IPS-18a (cell line): ENCODE data around the gene FNDC4.

Source experiments
- H3K27ac ChIP-seq: one replicate; pipeline ENCODE4 v1.5.1; 2013; ENCODE audit warnings: low read length
- H3K27me3 ChIP-seq: one replicate; pipeline ENCODE4 v1.6.1; 2013; ENCODE audit warnings: mild to moderate bottlenecking, low read length; ENCODE audit not compliant: control insufficient read depth, insufficient read depth
- H3K36me3 ChIP-seq: one replicate; pipeline ENCODE4 v1.6.1; 2013; ENCODE audit warnings: low read depth, low read length; ENCODE audit not compliant: control insufficient read depth
- H3K4me1 ChIP-seq: one replicate; pipeline ENCODE4 v1.6.1; 2013; ENCODE audit warnings: low read depth, low read length; ENCODE audit not compliant: control insufficient read depth
- H3K4me3 ChIP-seq: one replicate; pipeline ENCODE4 v1.5.1; 2013; ENCODE audit warnings: low read length
- H3K9ac ChIP-seq: one replicate; pipeline ENCODE4 v1.6.1; 2013; ENCODE audit warnings: mild to moderate bottlenecking, low read length, moderate library complexity
- H3K9me3 ChIP-seq: one replicate; pipeline ENCODE4 v1.6.1; 2013; ENCODE audit warnings: low read depth, low read length; ENCODE audit not compliant: control insufficient read depth

The FNDC4 gene

GRCh38 chr2:27509326-27509725 is 14.3 kb upstream of the FNDC4 start:
- Histone ChIP-seq H3K9me3 (no peaks in the 10 kb centered on the region), H3K27ac (no peak overlapping the region), H3K9ac (no peak overlapping the region), H3K4me3 (no peak overlapping the region), H3K27me3 (no peaks in the 10 kb centered on the region), H3K36me3 (no peaks in the 10 kb centered on the region), H3K4me1 (no peaks in the 10 kb centered on the region)

DNA sequence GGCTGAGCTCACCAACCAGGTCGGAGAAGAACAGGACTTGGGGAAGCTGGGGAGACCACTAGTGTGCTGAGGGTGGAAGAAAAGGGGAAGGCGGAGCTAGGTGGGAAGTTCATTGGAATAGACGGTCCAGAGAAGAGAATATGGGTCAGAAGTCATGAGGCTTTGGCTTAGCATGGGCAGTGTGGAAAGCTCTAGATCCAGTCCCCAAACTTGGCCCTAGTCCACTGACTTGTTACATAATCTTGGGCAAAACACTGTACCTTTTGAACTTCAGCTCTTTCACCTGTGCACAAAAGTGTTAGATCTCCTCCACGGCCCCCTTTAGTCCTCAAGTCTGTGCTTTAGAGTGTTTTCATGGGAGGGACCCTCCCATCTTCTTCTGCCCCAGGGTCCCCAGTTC is 12.3 kb upstream of the FNDC4 start:
- no peaks in the 10 kb centered on the region for H3K27me3 ChIP-seq
- peaks cover 6% of the 10 kb centered on the region for H3K4me1 ChIP-seq
- H3K4me3 ChIP-seq, result no peak overlapping the region
- no peak overlapping the region for H3K27ac ChIP-seq
- H3K9me3 ChIP-seq, result no peaks in the 10 kb centered on the region
- no peak overlapping the region for H3K9ac ChIP-seq
- H3K36me3 ChIP-seq, result no peaks in the 10 kb centered on the region

- Histone ChIP-seq H3K9ac (no peak overlapping the region), H3K4me3 (no peak overlapping the region), H3K9me3 (no peaks in the 10 kb centered on the region), H3K27me3 (no peaks in the 10 kb centered on the region), H3K4me1 (peaks cover 6% of the 10 kb centered on the region), H3K36me3 (no peaks in the 10 kb centered on the region), H3K27ac (no peak overlapping the region)
These were observed 11.6 kb upstream of the FNDC4 start for GRCh38 chr2:27506587-27506986.

DNA sequence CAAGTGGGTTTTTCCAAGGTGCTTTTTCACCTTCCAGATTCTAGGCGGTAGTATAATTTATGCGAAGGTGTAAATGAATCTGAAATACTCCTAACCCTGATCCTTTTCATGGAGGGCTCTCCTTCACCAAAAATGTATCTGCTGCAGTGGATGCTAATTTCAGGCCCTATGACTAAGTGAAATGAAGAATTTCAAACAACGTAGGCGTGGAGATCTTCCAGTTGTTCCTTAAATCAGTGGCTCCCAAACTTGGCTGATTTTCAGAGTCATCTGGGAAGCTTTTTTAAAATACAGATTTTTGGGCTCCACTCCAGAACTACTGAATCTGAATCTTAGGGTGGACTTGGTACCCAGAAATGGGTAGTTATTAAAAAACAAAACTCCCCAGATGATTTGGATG is 7.1 kb upstream of the FNDC4 start:
- Histone ChIP-seq H3K27ac (no peak overlapping the region), H3K36me3 (no peaks in the 10 kb centered on the region), H3K27me3 (peaks cover 2% of the 10 kb centered on the region), H3K9me3 (no peaks in the 10 kb centered on the region), H3K4me1 (peaks cover 6% of the 10 kb centered on the region), H3K9ac (no peak overlapping the region), H3K4me3 (no peak overlapping the region)

DNA sequence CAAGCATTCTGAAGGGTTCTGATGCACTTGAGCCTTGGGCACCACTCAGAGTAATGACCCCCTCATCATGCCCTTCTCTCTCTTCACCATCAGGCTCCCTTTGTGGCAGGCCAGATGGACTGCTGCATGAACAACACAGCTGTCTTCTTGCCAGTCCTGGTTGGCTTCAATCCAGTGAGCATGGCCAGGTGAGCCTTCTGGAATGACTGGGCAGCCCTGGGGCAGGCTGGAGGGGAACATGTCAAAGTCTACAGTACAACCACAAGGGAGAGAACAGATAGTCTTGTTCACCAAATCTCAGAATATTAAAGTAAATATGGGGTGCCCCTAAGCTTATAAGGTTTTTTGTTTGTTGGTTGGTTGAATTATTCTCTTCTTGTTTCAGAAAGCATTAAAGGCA is 6.0 kb upstream of the FNDC4 start:
- peaks cover 13% of the 10 kb centered on the region for H3K27me3 ChIP-seq
- no peaks in the 10 kb centered on the region for H3K36me3 ChIP-seq
- no peaks in the 10 kb centered on the region for H3K9me3 ChIP-seq
- H3K4me3 ChIP-seq, result no peak overlapping the region
- no peak overlapping the region for H3K9ac ChIP-seq
- no peak overlapping the region for H3K27ac ChIP-seq
- peaks cover 6% of the 10 kb centered on the region for H3K4me1 ChIP-seq

DNA sequence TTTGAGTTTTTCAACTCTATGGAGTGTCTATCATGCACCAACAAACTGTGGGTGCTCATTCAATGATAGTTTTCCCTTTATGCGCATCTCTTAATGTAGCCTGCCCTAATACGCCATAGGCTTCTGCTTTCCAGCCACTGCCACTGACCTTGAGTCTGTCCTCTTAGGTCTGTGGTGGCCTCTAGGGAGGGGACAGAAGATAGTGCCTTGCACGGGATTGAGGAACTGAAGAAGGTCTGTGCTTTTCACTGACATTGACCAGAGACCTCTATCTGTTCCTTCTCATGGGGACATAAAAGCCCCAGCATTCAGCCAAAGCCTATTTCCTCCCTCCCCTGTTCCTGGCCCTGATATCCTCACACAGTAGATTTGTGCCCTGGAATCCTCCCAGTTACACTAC is 4.0 kb upstream of the FNDC4 start:
- H3K9me3 ChIP-seq, result no peaks in the 10 kb centered on the region
- no peak overlapping the region for H3K27ac ChIP-seq
- no peak overlapping the region for H3K4me3 ChIP-seq
- H3K36me3 ChIP-seq, result no peaks in the 10 kb centered on the region
- H3K27me3 ChIP-seq, result peaks cover 28% of the 10 kb centered on the region
- no peak overlapping the region for H3K9ac ChIP-seq
- H3K4me1 ChIP-seq, result peaks cover 6% of the 10 kb centered on the region

- Histone ChIP-seq H3K9me3 (no peaks in the 10 kb centered on the region), H3K9ac (no peak overlapping the region), H3K4me1 (no peaks in the 10 kb centered on the region), H3K4me3 (no peak overlapping the region), H3K27ac (no peak overlapping the region), H3K27me3 (peaks cover 37% of the 10 kb centered on the region), H3K36me3 (no peaks in the 10 kb centered on the region)
These were observed 2.3 kb upstream of the FNDC4 start for GRCh38 chr2:27497288-27497627.

DNA sequence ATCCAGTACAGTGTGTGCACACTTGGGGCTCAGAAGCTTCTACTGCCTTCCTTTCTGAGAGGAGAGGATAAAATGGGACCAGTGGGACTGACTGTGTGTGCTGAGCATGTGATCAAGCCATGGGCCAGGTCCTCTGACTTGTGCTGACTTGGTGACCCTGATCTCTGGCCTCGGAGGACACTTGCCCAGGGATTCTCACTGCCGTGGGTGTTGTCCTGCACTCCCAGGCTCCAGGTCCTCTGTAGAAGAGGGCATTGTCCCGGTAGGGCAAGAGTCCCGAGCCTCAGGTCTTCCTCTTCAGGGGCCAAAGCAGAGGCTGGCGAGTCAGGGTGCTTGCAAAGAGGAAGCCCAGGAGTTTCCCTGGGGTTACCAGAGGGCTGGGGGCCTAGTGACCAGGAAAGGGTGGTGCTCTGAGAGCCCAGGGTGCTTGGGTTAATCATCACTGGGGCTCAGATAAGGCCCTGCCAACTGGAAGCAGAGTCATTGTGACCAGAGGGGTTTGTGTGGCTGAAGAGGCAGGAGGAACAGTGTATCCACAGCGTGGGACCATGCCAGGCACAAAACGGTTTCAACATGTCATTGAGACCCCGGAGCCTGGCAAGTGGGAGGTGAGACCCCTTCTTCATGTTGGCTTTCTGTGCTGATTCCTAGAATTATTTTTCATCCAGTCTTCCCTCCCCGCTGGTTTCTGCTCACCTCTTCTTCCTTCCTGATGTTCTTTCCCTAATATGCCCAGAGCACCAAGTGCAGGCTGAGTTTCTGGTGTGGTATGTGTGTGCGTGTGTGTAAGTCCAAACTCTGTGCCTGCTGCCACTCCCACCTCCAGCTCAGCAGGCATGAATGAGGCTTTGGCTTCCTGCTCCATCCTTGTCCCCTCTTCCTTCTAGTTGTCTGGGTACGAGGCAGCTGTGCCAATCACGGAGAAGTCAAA is 1.6 kb upstream of the FNDC4 start, which contains the start of gene GCKR:
Gene GCKR (plus strand): TSS at position 483 of the 931 bp plus-strand sequence. CDS start 66 bp downstream, at position 549.
- Histone ChIP-seq H3K4me1 (no peaks in the 10 kb centered on the region), H3K27ac (no peak within 1 kb of the TSS), H3K36me3 (no peaks in the 10 kb centered on the region), H3K9me3 (no peaks in the 10 kb centered on the region), H3K4me3 (peak within 1 kb of the TSS; percentile 76), H3K9ac (no peak within 1 kb of the TSS), H3K27me3 (peaks cover 37% of the 10 kb centered on the region)

GRCh38 chr2:27495840-27496356 is 898 bp upstream of the FNDC4 start:
- Histone ChIP-seq H3K9ac (no peak overlapping the region), H3K27me3 (peaks cover 37% of the 10 kb centered on the region)

DNA sequence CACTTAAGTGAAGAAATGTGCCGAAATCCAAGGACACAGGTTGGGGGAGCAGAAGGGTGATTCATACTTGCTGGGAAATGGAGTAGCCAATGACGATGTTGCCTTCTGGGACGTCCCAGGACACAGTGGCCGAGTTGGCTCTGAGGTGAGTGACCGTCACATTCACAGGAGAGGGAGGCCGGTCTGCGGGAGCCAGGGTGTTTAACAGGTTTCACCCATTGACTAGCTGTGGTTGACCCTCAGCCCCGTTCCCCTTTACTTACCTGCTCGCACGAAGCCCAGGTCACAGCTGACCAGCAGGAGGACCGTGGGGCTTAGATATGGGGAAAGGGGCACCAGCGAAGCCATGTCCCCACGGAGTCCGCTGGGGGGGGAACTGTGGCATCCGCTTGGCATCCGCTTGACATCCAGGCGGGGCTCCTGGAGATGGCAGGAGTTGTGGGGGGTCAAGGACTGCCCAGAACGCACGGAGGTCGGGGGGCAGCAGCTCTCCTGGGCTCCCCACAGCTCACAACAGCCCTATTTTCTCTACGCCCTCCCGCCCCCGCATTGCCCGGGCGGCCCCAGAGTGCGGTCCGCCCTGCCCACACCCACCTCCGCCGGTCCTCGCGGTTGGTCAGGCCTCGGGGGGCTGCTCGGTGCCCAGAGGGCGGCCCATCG is 586 bp downstream of the FNDC4 start:
- peaks cover 37% of the 10 kb centered on the region for H3K27me3 ChIP-seq
- no peaks in the 10 kb centered on the region for H3K36me3 ChIP-seq
- no peak overlapping the region for H3K27ac ChIP-seq
- H3K9me3 ChIP-seq, result no peaks in the 10 kb centered on the region
- H3K4me1 ChIP-seq, result peaks cover 4% of the 10 kb centered on the region
- no peak overlapping the region for H3K9ac ChIP-seq
- H3K4me3 ChIP-seq, result peak overlapping the region; percentile 76

More at GRCh38 chr2:27495840-27496356, 898 bp upstream of the FNDC4 start:
- peak overlapping the region; percentile 76 for H3K4me3 ChIP-seq
- H3K36me3 ChIP-seq, result no peaks in the 10 kb centered on the region
- H3K9me3 ChIP-seq, result no peaks in the 10 kb centered on the region
- no peaks in the 10 kb centered on the region for H3K4me1 ChIP-seq
- H3K27ac ChIP-seq, result no peak overlapping the region

DNA sequence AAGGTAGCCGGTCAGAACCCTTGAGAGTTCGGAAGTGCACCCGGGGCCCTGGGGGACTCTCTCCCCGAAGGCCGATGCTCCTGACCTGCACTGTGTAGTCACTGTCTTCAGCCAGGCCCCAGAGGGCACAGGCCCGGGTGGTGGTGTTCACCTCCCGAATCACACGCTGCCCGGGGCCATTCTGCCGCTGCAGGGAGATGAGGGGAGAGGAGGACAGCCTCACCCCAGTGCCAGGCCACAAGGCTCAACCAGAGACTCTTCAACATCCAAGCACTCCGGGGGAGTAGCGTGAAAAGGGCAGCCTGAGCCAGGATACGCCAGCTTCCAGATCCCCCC is 1.1 kb downstream of the FNDC4 start:
- Histone ChIP-seq H3K36me3 (no peaks in the 10 kb centered on the region), H3K9ac (no peak overlapping the region), H3K27ac (no peak overlapping the region), H3K4me1 (peaks cover 8% of the 10 kb centered on the region), H3K27me3 (peaks cover 37% of the 10 kb centered on the region), H3K9me3 (no peaks in the 10 kb centered on the region), H3K4me3 (peak overlapping the region; percentile 76)
